RCC 7860 (cell line): ENCODE results near the gene PDE2A.
A peak's percentile ranks its signal among the peaks of the same experiment; 100 is the strongest.

Source experiments
- DNase-seq: peaks from one replicate; pipeline ENCODE4 v3.0.0-alpha.2; 2015; ENCODE audit warnings: low spot score
- FAIRE-seq: peaks from 2 replicates; lab custom pipeline; 2012; peaks lifted over from hg19 to GRCh38; lab: Jason Lieb, UNC

Gene PDE2A

GRCh38 chr11:72704783-72705265 lies 30.6 kb upstream of the PDE2A start:
- FAIRE-seq (no peak), DNase-seq (no peak)

- DNase-seq = no peak
- FAIRE-seq = no peak
Measured at GRCh38 chr11:72704028-72704782, 30.0 kb upstream of the PDE2A start.

DNA sequence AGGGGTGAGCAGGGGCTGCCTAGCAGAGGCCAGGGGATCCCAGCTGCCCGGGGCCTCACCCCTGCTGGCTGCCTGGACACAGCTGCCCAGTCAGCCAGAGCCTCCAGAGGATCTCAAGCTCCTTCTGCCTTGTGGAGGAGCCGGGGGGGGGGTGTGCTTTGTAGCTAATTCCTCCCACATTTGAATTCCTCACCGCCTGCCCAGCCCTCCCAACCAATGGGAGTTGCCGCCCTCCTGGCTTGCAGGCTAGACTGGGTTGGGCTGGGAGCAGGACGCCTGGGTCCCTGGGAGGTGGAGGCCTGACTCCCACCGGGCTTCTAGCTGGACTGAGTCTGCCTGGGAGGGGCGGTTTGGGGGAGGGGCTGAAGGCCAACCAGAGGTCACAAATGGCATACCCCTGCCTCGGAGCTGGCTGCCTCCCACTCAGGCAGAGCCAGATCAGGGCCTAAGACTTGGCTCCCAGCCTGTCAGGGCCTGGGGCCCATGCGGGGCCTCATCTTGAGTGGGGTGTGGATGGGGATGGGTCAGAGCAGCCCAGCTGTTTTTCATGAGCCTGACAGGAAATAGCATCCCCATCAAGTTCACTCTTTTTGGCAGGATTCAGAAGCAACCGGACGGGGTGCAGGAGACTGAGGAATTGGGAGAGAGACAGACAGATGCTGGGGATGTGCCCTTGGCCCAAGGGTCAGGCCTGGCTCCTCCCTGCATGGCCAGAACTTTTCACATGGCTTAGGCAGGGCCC lies 29.2 kb upstream of the PDE2A start:
- DNase-seq (no peak), FAIRE-seq (no peak)

DNA sequence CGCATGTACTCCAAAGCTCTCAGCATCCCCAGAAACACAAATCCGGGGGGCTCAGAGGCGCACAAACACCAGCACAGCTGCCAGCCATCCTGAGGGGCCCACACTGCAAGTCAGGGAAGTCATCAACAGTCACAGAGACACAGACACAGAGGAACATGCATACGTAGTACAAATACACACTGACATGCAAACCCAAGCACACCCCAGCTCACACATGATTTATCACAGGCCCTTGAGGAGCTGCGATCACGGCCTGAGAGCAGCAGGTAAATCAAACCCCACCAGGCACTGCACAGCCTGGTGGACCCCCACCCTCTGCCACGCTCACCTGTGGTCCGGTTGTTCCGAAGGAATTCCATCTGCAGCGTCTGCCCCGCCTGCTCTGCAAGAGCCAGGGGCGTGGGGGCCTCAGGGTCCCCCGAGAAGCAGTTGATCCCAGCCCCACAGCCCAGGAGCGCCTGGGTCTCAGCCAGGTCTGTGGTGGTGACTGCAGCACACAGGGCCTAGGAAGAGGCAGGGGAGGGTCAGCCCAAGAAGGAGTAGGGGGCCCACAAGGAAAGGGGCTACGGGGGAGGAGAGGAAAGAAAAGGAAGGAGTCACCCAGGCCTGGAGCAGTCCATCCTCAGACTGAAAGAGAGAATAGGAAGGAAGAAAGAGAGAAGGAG lies 28.5 kb upstream of the PDE2A start:
- DNase-seq (no peak), FAIRE-seq (no peak)

DNA sequence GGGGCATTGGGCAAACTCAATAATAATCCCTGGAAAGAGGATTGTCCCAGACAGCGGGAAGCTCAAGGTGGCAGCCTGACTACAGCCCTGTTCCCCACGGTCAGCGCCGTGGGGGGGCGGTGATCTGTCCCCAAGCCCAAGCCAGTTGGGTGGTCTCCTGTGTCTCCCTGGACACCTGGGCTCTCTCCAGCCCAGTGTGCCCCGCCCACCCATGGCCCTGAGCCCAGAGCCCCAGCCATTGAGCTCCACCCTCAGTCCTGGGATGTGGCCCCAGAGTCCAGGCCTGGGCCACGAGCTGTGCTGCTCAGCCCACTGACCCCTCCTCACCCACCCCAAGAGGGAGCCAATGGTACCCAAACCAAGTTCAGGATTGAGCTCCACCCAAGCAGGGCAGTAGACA lies 27.9 kb upstream of the PDE2A start:
- FAIRE-seq (no peak), DNase-seq (no peak)

- FAIRE-seq = no peak
- no peak for DNase-seq
Measured at GRCh38 chr11:72701466-72701865, 27.2 kb upstream of the PDE2A start.

GRCh38 chr11:72700146-72700545 lies 25.9 kb upstream of the PDE2A start:
- DNase-seq (peak; percentile 9), FAIRE-seq (no peak)

DNA sequence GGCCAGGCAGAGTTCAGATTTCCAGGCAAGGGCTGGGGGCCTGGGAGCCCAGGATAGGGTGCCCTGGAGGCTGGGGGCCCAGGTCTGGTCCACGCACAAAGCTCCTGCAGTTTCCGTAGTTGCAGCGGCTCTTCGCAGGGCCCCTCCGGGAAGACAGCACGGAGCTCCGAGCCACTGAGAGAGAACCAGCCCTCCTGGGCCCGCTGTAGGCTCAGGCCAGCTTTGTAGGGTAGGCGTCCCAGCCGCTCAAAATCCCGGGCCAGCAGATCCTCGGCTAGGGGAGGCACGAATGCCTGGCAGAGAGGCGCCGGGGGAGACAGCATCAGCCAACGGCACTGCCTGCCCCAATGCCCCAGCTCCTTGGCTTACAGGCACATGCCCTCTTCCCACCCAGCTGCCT lies 23.6 kb upstream of the PDE2A start:
- FAIRE-seq (no peak), DNase-seq (no peak)

- no peak for FAIRE-seq
- DNase-seq = no peak
Measured at GRCh38 chr11:72696866-72697700, 22.9 kb upstream of the PDE2A start.

- DNase-seq (no peak), FAIRE-seq (no peak)
Measured at GRCh38 chr11:72695354-72695753, 21.1 kb upstream of the PDE2A start.

DNA sequence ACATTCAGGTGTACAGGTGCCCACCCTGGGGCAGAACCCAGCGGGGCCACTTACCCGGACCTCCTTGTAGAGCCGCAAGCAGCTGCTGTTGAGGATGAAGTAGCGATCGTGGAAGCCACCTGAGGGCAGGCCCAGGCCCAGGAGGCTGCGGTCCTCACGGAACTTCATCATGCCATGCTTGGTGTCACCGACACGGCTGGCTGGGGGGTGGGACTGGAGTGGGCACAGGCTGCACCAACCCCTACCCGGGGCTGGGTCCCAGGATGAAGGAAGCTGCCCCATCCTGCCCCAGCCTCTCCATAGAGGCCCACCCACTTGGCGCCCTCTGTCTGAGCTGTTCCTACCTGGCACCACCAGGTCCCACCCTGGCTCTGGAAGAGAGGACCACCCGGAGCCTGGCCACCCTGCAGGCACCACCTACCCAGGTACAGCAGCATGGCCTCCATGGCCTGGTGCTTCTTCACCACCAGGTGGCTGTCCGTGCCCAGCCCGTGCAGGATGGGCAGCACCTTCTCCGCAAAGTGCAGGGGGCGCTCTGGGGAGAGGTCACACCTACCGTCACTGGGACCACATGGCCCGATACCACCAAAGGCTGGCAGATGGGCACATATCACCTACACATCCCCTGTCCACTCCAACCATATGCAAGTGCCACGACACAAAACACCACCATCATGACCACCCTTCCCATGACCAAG lies 19.2 kb upstream of the PDE2A start:
- DNase-seq (no peak), FAIRE-seq (no peak)

GRCh38 chr11:72692498-72693237 lies 18.4 kb upstream of the PDE2A start:
- no peak for FAIRE-seq
- DNase-seq = no peak

- no peak for FAIRE-seq
- no peak for DNase-seq
Measured at GRCh38 chr11:72690166-72690565, 15.9 kb upstream of the PDE2A start.

DNA sequence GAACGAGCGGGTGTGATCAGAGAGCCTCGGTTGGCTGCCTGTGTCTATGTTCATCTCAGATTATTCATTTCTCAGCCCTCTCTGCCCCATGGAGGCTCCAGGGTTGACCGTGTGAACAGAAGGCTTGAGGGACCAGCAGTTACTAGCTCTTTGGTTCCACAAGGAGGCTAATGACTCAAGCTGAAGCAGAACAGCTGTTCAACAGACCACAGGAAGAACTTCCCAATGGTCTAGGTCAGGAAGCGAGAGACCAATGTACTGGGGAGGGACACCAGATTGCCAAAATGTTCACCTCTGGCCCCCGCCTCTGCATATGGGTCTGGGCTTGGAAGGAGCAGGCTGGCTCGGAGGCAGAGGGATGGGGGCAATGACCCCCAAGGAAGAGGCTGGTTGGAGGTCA lies 14.7 kb upstream of the PDE2A start:
- FAIRE-seq (no peak), DNase-seq (no peak)

GRCh38 chr11:72688486-72688885 lies 14.3 kb upstream of the PDE2A start:
- FAIRE-seq = no peak

DNA sequence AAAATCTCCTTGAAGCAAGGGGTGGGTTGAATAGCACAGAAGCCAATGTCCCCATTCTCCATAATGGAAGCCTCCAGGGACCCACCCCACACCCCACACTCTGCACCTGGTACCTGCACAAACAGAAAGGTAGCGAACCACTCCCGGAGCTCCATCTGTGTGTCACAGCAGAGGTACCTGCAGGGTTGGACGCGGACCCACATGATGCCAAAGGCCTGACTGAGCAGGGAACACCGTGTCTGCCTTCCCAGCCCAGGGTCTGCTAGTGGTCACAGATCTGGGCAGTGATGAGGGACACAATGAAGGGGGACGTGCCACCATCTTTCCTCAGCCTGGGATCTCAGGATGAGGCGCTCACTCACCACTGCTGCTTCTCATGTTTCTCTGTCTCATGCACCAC lies 13.1 kb upstream of the PDE2A start:
- no peak for FAIRE-seq
- DNase-seq = no peak

More at GRCh38 chr11:72688486-72688885, 14.3 kb upstream of the PDE2A start:
- no peak for DNase-seq

DNA sequence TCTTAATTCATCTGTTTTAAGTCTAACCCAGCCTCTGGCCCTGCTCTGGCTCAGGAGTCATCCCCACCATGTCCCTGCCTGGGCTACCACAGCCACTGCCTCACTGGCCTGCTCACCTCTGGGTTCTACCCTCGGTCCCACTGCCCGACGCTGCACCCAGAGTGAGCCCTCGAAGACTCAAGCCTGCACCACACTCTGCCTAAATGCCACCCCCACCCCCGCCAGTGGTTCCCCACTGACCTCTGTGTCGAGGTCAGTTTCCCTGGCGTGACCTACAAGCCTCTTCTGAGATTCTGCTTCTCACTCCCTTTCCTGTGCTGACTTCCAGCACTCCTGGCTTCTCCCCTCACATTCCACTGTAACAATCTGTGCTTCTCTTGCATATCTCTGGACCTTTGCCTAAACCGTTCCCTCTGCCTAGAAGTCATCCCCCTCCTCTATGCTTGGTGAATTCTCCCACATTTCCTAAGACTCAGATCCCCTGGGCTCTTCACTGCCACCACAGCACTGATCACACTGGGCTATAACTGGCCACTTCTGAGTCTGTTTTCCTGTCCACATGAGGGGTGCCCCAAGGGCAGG lies 12.5 kb upstream of the PDE2A start:
- no peak for DNase-seq
- FAIRE-seq = no peak

- no peak for DNase-seq
- FAIRE-seq = no peak
Measured at GRCh38 chr11:72685560-72686480, 11.6 kb upstream of the PDE2A start.
